ENCODE measurements around the gene KCNJ9. TPM values are rescaled to one million over a fixed set of nuclear protein-coding genes. Genes with fewer than 3 reads are reported as not detected.

Gene KCNJ9
- total and polyA plus RNA-seq, 2 experiments from 2014 or later, result 0.24 to 0.34 TPM

DNA sequence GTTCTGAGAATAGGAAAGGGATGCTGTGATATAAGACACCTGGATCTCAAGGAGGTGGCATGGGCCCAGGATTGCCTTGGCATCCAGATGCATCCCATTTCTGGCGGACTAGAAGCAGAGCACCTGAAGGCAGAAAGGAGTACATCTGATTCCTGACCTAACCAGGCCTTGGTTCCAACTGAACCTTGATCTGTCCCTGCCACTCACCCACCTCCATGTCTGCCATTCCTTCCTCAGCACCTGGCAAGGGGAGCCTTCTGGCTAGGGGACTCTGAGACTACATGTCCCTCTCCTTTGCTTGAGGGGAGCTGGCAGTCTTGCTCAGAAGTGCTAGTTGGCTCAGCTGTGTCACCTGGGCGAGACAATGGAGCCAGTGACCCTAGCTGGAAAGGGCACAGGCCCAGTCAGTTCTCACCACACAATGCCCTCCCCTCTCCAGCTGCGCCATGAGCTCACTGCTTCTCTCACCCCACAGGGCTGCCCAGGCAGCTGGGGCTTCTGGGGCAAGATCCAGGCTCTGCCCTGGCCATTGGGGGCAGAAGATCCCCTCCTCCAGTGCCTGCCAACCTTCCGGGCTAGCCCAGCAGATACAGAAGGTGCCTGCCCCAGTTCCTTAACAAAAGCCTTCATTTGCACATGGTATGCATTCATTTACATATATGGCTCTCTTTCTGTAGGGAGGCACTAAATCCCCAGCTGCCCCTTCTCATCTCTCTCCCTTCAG lies 14.2 kb downstream of the KCNJ9 start:
- H3F3A ChIP-seq (replicated peaks; ENCODE audit: low read depth), result peaks cover 6% of the 10 kb centered on the region; the same call in 1 of the 2 replicates
- H3K9me2 ChIP-seq (ENCODE audit: insufficient read depth), result no peaks in the 10 kb centered on the region
- H3K27me3 Mint-ChIP-seq (ENCODE audit: insufficient read depth, low read depth, poor library complexity), result peaks cover 7% of the 10 kb centered on the region
- H3K9me3 Mint-ChIP-seq, result no peaks in the 10 kb centered on the region; the same call in 2 of the 3 replicates
- H3K36me3 Mint-ChIP-seq (ENCODE audit: low read depth), result peaks cover 39% of the 10 kb centered on the region
- H3K4me2 ChIP-seq, result peak overlapping the region; percentile 98
- peak overlapping the region; percentile 90 for H3K27ac Mint-ChIP-seq
- no peaks in the 10 kb centered on the region for H3K27me3 ChIP-seq (ENCODE audit: insufficient read depth)
- peak overlapping the region; percentile 89 for H3K4me3 Mint-ChIP-seq
- ATAC-seq, result peak; percentile 60
- no peak for TF ChIP-seq POLR2AphosphoS5 (IDR thresholded peaks at IDR 0.05; ENCODE audit: low read depth)
- TF ChIP-seq EZH2 (IDR thresholded peaks at IDR 0.05; ENCODE audit: low read depth, unreplicated experiment), result no peak
- no peak for TF ChIP-seq NANOG (IDR thresholded peaks at IDR 0.05; ENCODE audit: borderline replicate concordance)
- TF ChIP-seq, protein P1, sequence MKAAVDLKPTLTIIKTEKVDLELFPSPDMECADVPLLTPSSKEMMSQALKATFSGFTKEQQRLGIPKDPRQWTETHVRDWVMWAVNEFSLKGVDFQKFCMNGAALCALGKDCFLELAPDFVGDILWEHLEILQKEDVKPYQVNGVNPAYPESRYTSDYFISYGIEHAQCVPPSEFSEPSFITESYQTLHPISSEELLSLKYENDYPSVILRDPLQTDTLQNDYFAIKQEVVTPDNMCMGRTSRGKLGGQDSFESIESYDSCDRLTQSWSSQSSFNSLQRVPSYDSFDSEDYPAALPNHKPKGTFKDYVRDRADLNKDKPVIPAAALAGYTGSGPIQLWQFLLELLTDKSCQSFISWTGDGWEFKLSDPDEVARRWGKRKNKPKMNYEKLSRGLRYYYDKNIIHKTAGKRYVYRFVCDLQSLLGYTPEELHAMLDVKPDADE (IDR thresholded peaks at IDR 0.05), result no peak
- no peak for TF ChIP-seq STAT1 (IDR thresholded peaks at IDR 0.05; ENCODE audit: unreplicated experiment)
- TF ChIP-seq CTCF (conservative IDR thresholded peaks at IDR 0.05; ENCODE audit: low read depth in 2 of 2), result peak in 1 of 2 experiments; percentile 14; a peak in 1 of 4 replicates
- TF ChIP-seq REST (IDR thresholded peaks at IDR 0.05; ENCODE audit: unreplicated experiment), result no peak
- no peak for TF ChIP-seq ZNF331 (CRISPR knock-in tag; IDR thresholded peaks at IDR 0.05; ENCODE audit: low read depth)
- no peak for TF ChIP-seq EZH2phosphoT487 (IDR thresholded peaks at IDR 0.05; ENCODE audit: unreplicated experiment)
- no peak for TF ChIP-seq CREB1 (CRISPR knock-in tag; IDR thresholded peaks at IDR 0.05; ENCODE audit: low read depth)
- TF ChIP-seq JUNB (IDR thresholded peaks at IDR 0.05; ENCODE audit: unreplicated experiment), result no peak
- TF ChIP-seq, protein P2, sequence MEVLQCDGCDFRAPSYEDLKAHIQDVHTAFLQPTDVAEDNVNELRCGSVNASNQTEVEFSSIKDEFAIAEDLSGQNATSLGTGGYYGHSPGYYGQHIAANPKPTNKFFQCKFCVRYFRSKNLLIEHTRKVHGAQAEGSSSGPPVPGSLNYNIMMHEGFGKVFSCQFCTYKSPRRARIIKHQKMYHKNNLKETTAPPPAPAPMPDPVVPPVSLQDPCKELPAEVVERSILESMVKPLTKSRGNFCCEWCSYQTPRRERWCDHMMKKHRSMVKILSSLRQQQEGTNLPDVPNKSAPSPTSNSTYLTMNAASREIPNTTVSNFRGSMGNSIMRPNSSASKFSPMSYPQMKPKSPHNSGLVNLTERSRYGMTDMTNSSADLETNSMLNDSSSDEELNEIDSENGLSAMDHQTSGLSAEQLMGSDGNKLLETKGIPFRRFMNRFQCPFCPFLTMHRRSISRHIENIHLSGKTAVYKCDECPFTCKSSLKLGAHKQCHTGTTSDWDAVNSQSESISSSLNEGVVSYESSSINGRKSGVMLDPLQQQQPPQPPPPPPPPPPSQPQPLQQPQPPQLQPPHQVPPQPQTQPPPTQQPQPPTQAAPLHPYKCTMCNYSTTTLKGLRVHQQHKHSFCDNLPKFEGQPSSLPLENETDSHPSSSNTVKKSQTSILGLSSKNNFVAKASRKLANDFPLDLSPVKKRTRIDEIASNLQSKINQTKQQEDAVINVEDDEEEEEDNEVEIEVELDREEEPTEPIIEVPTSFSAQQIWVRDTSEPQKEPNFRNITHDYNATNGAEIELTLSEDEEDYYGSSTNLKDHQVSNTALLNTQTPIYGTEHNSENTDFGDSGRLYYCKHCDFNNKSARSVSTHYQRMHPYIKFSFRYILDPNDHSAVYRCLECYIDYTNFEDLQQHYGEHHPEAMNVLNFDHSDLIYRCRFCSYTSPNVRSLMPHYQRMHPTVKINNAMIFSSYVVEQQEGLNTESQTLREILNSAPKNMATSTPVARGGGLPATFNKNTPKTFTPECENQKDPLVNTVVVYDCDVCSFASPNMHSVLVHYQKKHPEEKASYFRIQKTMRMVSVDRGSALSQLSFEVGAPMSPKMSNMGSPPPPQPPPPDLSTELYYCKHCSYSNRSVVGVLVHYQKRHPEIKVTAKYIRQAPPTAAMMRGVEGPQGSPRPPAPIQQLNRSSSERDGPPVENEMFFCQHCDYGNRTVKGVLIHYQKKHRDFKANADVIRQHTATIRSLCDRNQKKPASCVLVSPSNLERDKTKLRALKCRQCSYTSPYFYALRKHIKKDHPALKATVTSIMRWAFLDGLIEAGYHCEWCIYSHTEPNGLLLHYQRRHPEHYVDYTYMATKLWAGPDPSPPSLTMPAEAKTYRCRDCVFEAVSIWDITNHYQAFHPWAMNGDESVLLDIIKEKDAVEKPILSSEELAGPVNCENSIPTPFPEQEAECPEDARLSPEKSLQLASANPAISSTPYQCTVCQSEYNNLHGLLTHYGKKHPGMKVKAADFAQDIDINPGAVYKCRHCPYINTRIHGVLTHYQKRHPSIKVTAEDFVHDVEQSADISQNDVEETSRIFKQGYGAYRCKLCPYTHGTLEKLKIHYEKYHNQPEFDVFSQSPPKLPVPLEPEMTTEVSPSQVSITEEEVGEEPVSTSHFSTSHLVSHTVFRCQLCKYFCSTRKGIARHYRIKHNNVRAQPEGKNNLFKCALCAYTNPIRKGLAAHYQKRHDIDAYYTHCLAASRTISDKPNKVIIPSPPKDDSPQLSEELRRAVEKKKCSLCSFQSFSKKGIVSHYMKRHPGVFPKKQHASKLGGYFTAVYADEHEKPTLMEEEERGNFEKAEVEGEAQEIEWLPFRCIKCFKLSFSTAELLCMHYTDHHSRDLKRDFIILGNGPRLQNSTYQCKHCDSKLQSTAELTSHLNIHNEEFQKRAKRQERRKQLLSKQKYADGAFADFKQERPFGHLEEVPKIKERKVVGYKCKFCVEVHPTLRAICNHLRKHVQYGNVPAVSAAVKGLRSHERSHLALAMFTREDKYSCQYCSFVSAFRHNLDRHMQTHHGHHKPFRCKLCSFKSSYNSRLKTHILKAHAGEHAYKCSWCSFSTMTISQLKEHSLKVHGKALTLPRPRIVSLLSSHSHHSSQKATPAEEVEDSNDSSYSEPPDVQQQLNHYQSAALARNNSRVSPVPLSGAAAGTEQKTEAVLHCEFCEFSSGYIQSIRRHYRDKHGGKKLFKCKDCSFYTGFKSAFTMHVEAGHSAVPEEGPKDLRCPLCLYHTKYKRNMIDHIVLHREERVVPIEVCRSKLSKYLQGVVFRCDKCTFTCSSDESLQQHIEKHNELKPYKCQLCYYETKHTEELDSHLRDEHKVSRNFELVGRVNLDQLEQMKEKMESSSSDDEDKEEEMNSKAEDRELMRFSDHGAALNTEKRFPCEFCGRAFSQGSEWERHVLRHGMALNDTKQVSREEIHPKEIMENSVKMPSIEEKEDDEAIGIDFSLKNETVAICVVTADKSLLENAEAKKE (CRISPR knock-in tag; IDR thresholded peaks at IDR 0.05), result peak; percentile 61; the same call in 1 of the 2 replicates
- TF ChIP-seq ZNF114 (CRISPR knock-in tag; IDR thresholded peaks at IDR 0.05), result peak; percentile 18; the same call in 1 of the 2 replicates
- peaks cover 7% of the 10 kb centered on the region for H3K36me3 ChIP-seq (ENCODE audit: insufficient read depth)
- no peak overlapping the region for H2AFZ ChIP-seq
- H3K27ac ChIP-seq (ENCODE audit: low read depth), result peak overlapping the region; percentile 92
- peak; percentile 87 for DNase-seq (ENCODE audit: low spot score)
- peaks cover 39% of the 10 kb centered on the region for H3K4me1 ChIP-seq (ENCODE audit: insufficient read depth)
- H3K4me1 Mint-ChIP-seq, result peaks cover 45% of the 10 kb centered on the region
- peaks cover 37% of the 10 kb centered on the region for H3K79me2 ChIP-seq (replicated peaks; ENCODE audit: insufficient read depth)
- no peaks in the 10 kb centered on the region; the same call in 1 of the 2 replicates for H4K20me1 ChIP-seq (replicated peaks; ENCODE audit: insufficient read depth)
- H3K4me3 ChIP-seq, result peak overlapping the region; percentile 97
